Osteocyte (in vitro differentiated cells): ENCODE results near the gene COL4A2. TPM values are rescaled to one million over a fixed set of nuclear protein-coding genes. Genes with fewer than 3 reads are reported as not detected.

Experiments
- DNase-seq: peaks from one replicate; pipeline ENCODE4 v3.0.0; 2021; ENCODE audit warnings: mixed read lengths; ENCODE audit not compliant: unreplicated experiment; ENCODE audit errors: extremely low spot score
- H3K27ac Mint-ChIP-seq: one replicate; pipeline ENCODE4 v1.8.0; 2021; ENCODE audit warnings: mild to moderate bottlenecking, mixed read lengths; ENCODE audit not compliant: unreplicated experiment
- H3K27me3 Mint-ChIP-seq: one replicate; pipeline ENCODE4 v1.8.0; 2021; ENCODE audit warnings: mixed read lengths; ENCODE audit not compliant: unreplicated experiment
- H3K36me3 Mint-ChIP-seq: one replicate; pipeline ENCODE4 v1.8.0; 2021; ENCODE audit warnings: mixed read lengths; ENCODE audit not compliant: unreplicated experiment
- H3K4me1 Mint-ChIP-seq: one replicate; pipeline ENCODE4 v1.8.0; 2021; ENCODE audit warnings: mixed read lengths; ENCODE audit not compliant: unreplicated experiment
- H3K4me3 Mint-ChIP-seq: one replicate; pipeline ENCODE4 v1.8.0; 2021; ENCODE audit warnings: mild to moderate bottlenecking, moderate library complexity, mixed read lengths; ENCODE audit not compliant: unreplicated experiment
- H3K9me3 Mint-ChIP-seq: one replicate; pipeline ENCODE4 v1.8.0; 2021; ENCODE audit warnings: mixed read lengths; ENCODE audit not compliant: unreplicated experiment
- total RNA-seq: library from RNA; stranded (reverse); gene quantifications from 2 replicates; pipeline ENCODE4 v1.2.1, GENCODE V29; 2021
- TF ChIP-seq, protein P1 (sequence below): fragments of 200-600 bp; sonication (generic); IDR thresholded peaks from 2 replicates; pipeline ENCODE4 v1.5.0; 2021; ENCODE audit warnings: antibody characterized with exemption, mild to moderate bottlenecking, moderate library complexity

COL4A2 gene
- total RNA-seq, 1 donor from 2014 or later: 2,001 TPM

DNA sequence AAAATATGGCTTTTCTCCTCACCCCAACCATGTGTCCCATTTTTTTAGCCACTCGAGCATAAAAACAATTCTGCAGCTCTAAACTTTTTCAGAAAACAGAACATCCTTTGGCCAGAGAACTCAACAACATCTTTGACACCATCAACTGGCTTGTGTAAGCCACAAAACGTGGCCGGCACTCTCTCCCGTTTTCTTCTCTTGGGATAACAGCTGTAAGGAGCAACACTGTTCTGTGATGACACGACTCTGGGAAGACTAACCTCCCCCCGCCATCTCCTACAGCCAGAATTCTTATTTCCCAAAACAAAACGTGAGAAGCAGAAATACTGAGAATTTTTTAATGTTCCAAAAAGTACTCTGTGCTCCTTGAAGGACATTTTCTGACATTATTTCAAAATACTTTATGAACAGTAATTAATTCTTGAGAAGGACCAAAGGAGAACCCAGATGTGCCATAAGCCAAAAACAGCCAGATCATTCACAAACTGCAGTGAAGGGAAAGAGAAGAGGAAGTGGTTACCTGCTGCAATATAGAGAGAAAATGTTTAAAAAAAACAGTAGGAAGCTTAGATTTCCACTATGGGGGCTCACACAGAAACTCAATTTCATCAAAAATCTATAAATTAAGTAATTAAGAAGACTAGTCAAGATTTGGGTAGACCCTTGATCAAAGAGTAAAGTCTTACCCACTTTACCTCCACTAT is 25.9 kb upstream of the COL4A2 start:
- H3K9me3 Mint-ChIP-seq: no peaks in the 10 kb centered on the region
- no peaks in the 10 kb centered on the region for H3K27me3 Mint-ChIP-seq
- H3K4me3 Mint-ChIP-seq: peak overlapping the region; percentile 30
- peaks cover 98% of the 10 kb centered on the region for H3K4me1 Mint-ChIP-seq
- peaks cover 33% of the 10 kb centered on the region for H3K36me3 Mint-ChIP-seq
- H3K27ac Mint-ChIP-seq: peak overlapping the region; percentile 98
- TF ChIP-seq, protein P1, sequence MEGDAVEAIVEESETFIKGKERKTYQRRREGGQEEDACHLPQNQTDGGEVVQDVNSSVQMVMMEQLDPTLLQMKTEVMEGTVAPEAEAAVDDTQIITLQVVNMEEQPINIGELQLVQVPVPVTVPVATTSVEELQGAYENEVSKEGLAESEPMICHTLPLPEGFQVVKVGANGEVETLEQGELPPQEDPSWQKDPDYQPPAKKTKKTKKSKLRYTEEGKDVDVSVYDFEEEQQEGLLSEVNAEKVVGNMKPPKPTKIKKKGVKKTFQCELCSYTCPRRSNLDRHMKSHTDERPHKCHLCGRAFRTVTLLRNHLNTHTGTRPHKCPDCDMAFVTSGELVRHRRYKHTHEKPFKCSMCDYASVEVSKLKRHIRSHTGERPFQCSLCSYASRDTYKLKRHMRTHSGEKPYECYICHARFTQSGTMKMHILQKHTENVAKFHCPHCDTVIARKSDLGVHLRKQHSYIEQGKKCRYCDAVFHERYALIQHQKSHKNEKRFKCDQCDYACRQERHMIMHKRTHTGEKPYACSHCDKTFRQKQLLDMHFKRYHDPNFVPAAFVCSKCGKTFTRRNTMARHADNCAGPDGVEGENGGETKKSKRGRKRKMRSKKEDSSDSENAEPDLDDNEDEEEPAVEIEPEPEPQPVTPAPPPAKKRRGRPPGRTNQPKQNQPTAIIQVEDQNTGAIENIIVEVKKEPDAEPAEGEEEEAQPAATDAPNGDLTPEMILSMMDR: no peak
- peak; percentile 53 for DNase-seq

DNA sequence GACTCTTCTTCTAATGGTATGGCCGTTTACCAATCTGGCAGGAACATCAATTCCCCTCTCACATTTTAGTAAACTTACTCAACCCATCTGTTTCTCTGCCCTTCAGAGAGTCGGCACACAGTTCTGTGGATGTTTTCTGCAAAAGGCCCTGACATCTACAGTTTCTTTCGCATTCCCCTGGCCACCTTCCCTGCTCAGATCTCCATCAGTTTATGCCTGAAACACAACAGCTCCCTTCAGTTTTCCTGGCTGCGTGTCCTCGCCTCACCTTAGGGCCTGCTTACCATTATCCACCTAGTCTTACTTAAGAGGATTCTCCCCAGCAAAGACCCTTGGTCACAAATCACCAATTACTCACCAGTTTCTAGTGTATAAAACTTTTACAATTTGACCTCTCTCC is 25.3 kb upstream of the COL4A2 start:
- peaks cover 35% of the 10 kb centered on the region for H3K36me3 Mint-ChIP-seq
- H3K27me3 Mint-ChIP-seq: no peaks in the 10 kb centered on the region
- TF ChIP-seq, protein P1: no peak
- H3K4me1 Mint-ChIP-seq: peaks cover 98% of the 10 kb centered on the region
- DNase-seq: peak; percentile 36
- peak overlapping the region; percentile 98 for H3K27ac Mint-ChIP-seq
- no peaks in the 10 kb centered on the region for H3K9me3 Mint-ChIP-seq
- no peak overlapping the region for H3K4me3 Mint-ChIP-seq

DNA sequence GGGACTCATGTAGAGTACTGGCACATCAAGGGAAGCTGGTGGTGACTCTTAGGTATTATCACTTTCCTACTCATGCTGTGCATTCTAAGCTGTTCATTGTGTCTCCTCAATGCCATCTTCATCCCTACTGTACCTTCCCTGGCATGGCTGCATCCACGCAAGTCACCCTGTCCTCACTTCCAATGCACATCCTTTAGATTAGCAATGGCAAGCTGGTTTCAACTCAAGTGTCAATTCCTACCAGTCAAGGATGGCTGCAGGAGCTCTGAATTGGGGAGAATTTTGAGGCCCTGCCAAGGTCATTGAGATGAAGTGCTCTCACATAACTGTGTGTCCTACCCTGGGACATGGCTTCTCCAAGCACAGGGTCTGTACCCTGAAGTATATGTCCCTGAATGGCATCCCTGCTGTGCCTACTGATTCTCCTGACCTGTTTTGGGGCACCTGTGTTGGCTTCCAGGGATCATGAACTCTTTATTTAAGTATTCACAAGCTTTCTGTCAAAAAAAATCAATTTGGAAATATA is 24.7 kb upstream of the COL4A2 start:
- Mint-ChIP-seq H3K27me3 (no peaks in the 10 kb centered on the region), H3K4me3 (no peak overlapping the region), H3K27ac (peak overlapping the region; percentile 98), H3K9me3 (no peaks in the 10 kb centered on the region), H3K36me3 (peaks cover 37% of the 10 kb centered on the region), H3K4me1 (peaks cover 98% of the 10 kb centered on the region)
- peak; percentile 57 for DNase-seq
- TF ChIP-seq, protein P1: no peak

DNA sequence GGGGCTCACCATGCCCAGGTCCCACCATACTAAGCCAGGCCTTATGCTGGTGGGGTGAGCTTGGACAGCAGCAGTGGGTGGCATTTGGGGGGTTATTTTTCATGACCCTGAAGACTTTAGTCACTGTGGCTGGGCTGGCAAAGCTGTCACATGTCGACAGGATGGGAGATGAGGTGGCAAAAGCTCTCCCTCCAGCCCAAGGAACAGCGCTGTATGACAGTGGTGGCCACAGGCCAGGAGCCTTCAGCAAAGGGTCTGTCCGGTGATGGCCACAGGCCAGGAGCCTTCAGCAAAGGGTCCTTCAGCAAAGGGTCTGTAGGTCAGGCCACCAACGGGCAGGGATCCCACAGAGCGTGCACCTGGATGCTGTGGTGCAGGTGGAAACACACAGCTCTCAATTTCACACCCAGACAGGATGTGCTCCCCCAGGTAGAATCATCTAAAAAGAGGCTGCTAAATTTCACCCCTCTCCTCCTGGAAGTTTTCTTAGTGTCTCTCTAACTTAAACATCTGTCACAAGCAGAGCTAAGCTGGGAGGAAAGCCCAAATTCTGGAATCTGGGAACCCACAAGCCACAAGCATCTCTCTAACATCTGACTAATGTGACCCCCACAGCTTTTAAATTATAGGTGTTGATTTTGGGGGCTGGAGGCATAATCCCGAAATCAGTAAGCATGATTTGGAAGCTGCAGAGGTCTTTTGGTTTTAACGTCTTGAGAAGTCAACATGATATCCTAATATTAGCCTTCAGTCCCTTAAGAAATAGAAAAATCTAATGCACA is 23.2 kb upstream of the COL4A2 start:
- H3K27me3 Mint-ChIP-seq: no peaks in the 10 kb centered on the region
- no peaks in the 10 kb centered on the region for H3K9me3 Mint-ChIP-seq
- peaks cover 41% of the 10 kb centered on the region for H3K36me3 Mint-ChIP-seq
- TF ChIP-seq, protein P1: no peak
- H3K27ac Mint-ChIP-seq: peak overlapping the region; percentile 98
- H3K4me3 Mint-ChIP-seq: no peak overlapping the region
- peak; percentile 79 for DNase-seq
- peaks cover 90% of the 10 kb centered on the region for H3K4me1 Mint-ChIP-seq
